HT-29 (cell line): ENCODE measurements around the gene HHATL. TPM values are rescaled to one million over a fixed set of nuclear protein-coding genes. Genes with fewer than 3 reads are reported as not detected.
A peak's percentile ranks its signal among the peaks of the same experiment; 100 is the strongest.

ENCODE experiments used
- DNase-seq: peaks from one replicate; pipeline ENCODE4 v3.0.0-alpha.2; 2015; ENCODE audit warnings: low spot score
- total RNA-seq: library from RNA; depleted of rRNA; stranded (reverse); fragments of >200 nt; shearing (Covaris generic); gene quantifications from 2 replicates; pipeline ENCODE4 v1.2.3, GENCODE V29; 2014

HHATL gene
- total RNA-seq, 1 experiment from 2014 or later = not detected

GRCh38 chr3:42713747-42714146 lies 11.1 kb upstream of the HHATL start:
- DNase-seq = no peak

- DNase-seq = no peak
These were observed 10.2 kb upstream of the HHATL start for GRCh38 chr3:42712688-42713372.

GRCh38 chr3:42712344-42712648 lies 9.7 kb upstream of the HHATL start:
- DNase-seq = no peak

- DNase-seq = no peak
These were observed 9.1 kb upstream of the HHATL start for GRCh38 chr3:42711491-42712343.

GRCh38 chr3:42710323-42711021 lies 7.9 kb upstream of the HHATL start:
- DNase-seq = no peak

- DNase-seq = no peak
These were observed 7.0 kb upstream of the HHATL start for GRCh38 chr3:42709621-42710020.

DNA sequence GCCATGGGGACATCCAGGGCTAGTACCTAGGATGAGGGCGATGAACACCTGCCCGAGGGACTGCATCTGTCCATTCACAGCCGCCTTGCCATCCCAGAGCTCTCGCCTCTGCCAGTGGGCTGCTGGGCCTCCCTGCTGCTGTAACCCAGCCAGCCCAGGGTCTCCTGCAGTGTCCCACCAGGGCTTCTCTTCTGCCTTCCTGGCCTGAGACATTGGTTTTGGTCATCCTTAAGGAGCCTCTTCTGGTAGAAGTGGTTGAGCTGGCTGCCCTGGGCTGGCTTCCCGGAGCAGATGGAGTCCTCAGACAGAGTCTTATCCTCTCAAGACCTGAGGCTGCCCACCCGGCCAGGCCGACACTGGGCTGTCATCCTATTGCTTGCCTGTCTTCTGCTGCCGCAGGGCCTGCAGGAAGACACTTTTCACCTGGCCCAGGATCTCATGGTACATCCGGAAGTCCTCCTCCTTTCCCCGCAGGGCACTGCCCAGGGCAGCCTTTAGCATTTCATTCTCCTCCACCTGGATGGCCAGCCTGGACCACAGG lies 6.1 kb upstream of the HHATL start:
- no peak for DNase-seq

DNA sequence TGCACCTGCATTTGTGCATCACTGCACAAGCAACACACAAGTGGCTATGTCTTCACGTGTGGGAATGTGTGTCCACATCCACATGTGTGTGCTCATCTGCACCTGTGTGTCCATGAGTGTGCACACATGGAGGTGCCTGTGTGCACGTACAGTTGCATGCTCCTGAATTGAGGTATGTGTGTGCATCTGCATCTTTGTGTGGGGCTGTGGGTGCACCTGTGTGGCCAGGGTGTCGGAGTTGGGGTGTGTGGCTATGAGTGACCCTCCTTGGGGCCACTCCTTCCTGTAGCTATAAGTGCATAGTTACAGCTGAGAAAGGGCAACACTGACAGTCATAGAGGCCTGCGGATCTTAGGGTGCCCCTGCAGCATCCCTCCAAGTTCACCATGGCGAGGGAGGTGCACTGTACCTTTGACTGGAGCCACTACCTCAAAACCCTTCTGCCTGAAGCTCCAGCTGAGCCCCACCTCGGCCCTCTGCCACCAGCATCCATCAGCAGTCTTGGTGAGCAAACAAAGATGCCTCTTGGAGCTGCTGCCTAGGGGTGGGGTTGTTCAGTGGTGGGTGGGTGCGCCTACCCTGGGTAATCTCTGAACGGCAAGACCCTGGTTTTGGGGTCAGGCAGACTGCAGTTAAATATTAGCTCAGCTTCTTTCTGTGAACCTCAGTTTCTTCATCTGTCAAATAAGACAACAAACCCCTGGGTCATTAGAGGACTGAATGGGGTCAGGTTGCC lies 5.2 kb upstream of the HHATL start:
- no peak for DNase-seq

DNA sequence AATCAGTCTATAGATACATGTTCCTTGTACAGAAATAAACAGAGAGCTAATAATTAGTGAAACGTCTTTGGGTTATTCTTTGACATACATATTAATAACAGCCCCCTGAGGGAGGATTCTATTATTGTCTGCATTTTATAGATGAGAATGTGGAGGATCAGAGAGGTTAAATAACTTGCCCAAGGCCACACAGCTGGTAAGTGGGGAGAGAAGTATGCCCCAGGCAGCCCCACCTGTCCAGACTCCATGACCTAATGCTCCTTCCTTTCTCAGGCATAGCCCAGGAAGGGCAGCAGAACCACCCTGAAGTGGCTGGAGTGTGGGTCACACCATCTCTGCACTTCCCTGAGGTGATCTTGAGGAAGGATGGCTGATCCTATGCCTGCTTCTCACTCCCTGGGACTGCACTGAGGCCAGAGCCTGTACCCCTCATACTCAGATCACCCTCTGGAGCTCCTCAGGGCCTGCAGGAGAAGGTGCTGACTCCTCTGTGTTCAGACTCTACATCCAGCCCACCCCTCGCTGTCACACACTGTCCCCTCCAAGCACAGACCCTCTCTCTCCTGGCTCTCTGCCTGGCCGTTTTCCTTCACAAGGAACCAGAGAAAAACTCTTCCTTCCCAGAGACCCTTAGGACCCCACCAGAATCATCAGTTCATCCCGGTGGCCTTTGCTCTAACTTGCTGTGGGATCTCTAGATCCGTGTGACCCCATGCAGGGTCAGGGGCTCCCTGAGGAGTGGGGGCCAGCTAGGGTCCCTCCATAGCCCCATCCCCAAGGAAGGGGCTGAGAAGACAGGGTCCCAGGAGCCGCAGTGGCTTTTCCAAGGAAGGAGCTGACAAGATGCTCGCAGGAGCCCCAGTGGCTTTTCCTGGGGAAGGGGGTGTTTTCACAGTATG lies 4.4 kb upstream of the HHATL start:
- no peak for DNase-seq

DNA sequence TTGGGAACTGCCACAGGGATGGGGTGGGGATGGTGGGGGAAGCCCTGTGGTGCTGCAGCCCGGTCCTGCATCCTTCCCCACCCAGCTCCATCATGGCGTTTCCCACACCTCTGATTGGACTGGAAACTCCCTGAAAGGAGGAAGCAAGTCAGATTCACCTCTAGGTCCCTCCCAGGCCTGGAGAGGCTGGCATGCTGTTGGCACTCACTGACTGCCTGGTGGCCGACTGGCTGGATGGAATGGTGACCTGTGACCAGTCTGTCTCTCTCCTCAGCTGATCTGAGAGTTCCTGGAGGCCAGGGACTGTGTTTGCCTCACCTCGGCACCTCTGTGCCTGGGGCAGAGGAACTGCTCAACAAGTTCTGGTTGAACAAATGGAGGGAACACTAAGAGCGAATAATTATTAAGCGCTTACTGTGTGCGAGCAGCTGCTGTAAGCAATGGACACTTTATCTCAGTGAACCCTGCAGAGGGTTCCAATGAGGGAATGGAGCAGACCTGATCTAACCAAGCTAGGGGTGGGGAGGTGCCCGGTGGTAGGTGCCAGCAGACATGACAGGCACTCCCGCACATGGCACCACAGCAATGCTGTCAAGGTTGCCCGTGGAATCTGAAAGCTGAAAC lies 3.5 kb upstream of the HHATL start:
- no peak for DNase-seq

DNA sequence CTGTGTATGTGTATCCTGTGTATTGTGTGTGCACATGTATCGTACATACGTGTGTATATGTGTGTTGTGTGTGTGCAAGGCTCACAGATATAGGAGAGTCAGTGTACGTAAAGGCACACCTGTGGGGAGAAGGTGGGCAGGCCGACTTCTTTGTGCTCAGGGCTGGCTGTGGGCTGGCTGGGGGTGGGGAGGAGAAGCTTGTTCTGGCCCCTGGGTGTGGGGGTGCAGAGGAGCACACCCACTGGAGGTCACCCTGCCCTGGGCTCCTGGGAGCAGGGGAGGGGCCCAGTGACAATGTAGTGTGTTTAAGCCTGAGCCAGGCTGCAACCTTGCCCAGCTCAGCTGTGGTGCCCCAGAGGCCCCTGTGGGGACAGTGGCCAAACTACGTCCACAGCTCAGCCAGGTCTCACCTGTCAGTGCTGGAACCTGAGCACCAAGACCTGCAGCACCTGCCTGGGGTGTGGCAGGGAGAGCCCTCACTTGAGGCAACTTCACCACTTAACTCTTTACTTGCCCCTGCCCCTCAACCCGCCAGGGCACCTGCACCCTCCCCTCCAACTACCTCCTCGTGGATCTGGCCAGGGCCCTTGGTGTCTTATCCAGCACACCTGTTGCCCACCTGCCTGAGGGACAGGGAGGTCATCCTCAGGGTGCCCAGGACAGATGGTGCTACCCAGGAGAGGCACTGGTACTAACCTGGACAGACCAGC lies 2.6 kb upstream of the HHATL start:
- no peak for DNase-seq

GRCh38 chr3:42704136-42704841 lies 1.7 kb upstream of the HHATL start:
- DNase-seq = no peak

- DNase-seq = no peak
These were observed 1.1 kb upstream of the HHATL start for GRCh38 chr3:42703695-42704025.

GRCh38 chr3:42702982-42703694 lies 540 bp upstream of the HHATL start:
- no peak for DNase-seq

DNA sequence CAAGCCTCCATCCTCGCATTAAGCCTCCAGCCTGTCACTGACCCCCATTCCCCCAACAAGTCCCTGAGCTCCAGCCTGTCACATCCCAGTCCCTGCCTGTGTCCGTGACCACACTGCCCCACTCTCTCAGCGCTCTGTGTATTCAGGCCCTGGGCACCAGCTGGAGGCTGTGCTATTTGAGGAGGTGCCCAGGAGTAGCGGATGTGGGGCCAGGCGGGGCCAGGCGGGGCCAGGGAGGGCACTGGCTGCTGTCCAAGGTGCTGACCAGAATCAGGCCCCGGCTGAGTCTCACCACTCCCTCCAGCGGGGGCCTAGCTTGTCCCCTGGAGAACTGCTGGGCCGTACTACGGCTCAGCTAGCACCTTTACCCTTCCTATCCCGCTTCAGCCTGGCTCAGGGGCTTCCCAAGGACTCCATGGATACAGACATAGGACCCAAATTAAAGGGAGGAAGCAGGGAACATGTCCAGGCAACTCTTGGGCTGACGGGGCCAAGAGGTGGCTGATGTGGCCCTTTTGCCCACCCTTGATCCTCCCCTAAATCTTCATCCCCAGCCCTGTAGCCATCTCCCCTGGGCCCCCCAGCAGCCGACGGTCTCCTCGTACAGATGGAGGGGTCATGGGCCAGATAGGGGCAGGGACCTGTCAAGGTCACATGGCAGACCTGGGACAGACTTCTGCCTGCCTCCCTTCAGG lies 1.1 kb downstream of the HHATL start:
- peak; percentile 24 for DNase-seq

DNA sequence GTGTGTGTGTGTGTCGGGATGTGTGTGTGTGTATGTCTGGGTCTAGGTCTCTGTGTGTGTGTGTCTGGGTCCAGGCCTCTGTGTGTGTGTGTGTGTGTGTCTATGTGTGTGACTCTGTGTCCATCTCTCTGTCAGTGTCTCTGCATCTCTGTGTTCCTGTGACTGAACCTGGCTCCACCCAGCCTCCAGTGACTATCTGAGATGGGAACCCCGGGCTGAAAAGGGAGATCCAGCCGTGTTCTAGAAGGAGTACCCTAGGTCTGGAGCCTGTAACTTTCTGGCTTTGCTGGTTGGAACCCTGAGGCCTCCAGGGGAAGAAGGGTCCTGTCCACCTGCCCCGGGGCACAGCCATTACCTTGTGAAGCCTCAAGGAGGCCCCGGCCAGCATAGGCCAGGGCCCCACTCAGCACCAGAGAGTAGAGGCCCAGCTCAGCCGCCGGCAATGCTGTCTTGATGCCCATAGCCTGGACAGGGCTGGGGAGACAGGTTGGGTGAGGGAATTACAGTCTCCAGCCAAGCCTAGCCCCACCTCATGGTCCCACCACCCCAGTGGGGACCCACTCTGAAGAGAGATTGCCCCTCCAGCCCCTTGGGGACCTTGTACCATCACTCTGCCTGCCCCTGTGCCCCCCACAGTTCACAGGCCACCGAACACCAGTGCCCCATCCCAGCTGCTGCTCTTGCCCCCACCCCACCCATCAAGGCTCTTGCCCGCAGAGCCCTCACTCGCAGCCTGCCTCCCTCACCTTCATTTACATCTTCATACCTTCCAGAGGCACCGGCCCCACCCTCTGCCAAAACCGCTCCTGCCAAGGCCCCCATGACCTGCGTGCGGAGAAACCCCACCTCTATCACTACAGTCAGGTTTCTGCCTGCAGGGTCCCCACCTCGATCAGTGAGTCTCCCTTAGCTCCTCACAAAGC lies 2.0 kb downstream of the HHATL start:
- no peak for DNase-seq
